ENCODE measurements around the gene RLF. TPM values are rescaled to one million over a fixed set of nuclear protein-coding genes. Genes with fewer than 3 reads are reported as not detected.

RLF gene
- total and polyA plus RNA-seq, 10 of the 15 experiments (the other 5 are each of a cell fraction or from before 2014, with no cell fraction given) = 2.0 to 19.8 (median 8.7) TPM

DNA sequence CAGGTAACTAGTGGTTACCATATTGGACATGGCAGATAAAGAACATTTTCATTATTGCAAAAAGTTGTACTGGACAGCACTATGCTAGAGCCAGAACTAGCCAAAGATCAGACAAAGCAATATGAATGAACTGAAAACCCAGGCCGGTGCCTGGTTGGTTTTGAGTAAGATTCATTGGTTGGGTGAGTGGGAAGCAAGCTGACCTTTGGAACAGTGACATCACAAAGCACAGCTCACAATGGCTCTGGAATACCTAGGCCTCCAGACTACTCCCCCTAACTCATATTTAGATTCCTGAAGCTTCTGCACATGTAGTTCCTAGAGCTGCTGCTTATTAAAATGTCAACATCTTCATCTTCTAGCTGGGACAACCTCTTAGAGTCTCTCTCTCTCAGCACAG lies 86.5 kb downstream of the RLF start, which contains the start of gene TMCO2 (continued):
- TF ChIP-seq ZNF622 (IDR thresholded peaks at IDR 0.05) (no peak), SMARCA5 (IDR thresholded peaks at IDR 0.05) (no peak), JUND (IDR thresholded peaks at IDR 0.05; ENCODE audit: low read depth, low read length) (no peak), MXI1 (IDR thresholded peaks at IDR 0.05; ENCODE audit: low read depth, low read length) (no peak), NFIC (IDR thresholded peaks at IDR 0.05; ENCODE audit: low read depth, low read length) (no peak)

DNA sequence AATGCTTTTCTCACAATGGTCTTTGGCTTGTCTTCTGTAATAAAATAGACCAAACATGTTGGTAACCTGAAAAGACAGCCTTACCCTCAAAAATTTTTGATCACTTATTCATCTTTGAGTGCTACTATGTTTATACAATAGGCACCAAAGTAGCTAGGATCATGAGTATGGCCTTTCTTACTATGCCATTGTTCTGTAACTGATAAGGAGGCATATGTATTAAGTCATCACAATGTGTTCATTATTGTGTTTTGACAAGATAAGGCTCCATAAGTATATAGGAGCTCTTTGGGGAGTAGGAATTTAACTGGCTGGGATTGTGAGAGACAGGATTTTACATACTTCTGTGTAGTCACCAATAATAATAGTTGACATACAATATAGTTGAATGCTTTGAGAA lies 87.2 kb downstream of the RLF start:
- intact Hi-C loops (cut with micrococcal nuclease; ENCODE audit: unreplicated experiment) = no loop called here
- BruUV-seq (replicated peaks) = no TSS peak
- SMC1A ChIA-PET (ENCODE audit: uncharacterized antibody, unreplicated experiment) = interaction anchor here (1.4 kb wide), 1 partner anchor 151 kb away, joined by 4 read pairs; no protein-coding TSS in a partner anchor
- Histone ChIP-seq H3K4me3 (no peak overlapping the region), H3K36me3 (ENCODE audit: control insufficient read depth in 2 of 2, insufficient read depth in 2 of 2, low read length in 1 of 2) (no peaks in the 10 kb centered on the region), H3K4me1 (ENCODE audit: control insufficient read depth, insufficient read depth, low read length) (no peaks in the 10 kb centered on the region), H3K9me3 (replicated peaks; ENCODE audit: control insufficient read depth, insufficient read depth, low read length) (no peaks in the 10 kb centered on the region), H4K20me1 (ENCODE audit: control insufficient read depth, insufficient read depth) (no peaks in the 10 kb centered on the region), H3K9ac (ENCODE audit: control insufficient read depth, insufficient read depth, low read length) (no peak overlapping the region), H3K27me3 (replicated peaks in 1 of 2; ENCODE audit: control insufficient read depth in 2 of 2, insufficient read depth in 2 of 2, low read length in 1 of 2) (no peaks in the 10 kb centered on the region), H2AFZ (ENCODE audit: control insufficient read depth, low read depth, low read length) (no peak overlapping the region), H3K27ac (ENCODE audit: control insufficient read depth, insufficient read depth) (no peak overlapping the region), H3K79me2 (ENCODE audit: control insufficient read depth, insufficient read depth, low read length) (no peaks in the 10 kb centered on the region), H3K4me2 (ENCODE audit: control insufficient read depth, insufficient read depth) (no peak overlapping the region)
- in situ Hi-C loops (cut with MboI) = no loop called here
- DNase-seq (ENCODE audit: low read depth, low spot score) (no peak), FAIRE-seq (no peak), ATAC-seq (no peak)
- POLR2A ChIA-PET = no interaction called here
- CTCF ChIA-PET = interaction anchor here (0.8 to 1.5 kb wide), 5 partner anchors 16 to 156 kb away, joined by 3 to 5 read pairs (median 4); no protein-coding TSS in a partner anchor
- TF ChIP-seq RAD51 (IDR thresholded peaks at IDR 0.05) = no peak
- TF ChIP-seq SKIL (IDR thresholded peaks at IDR 0.05; ENCODE audit: low read depth, poor library complexity, severe bottlenecking) = no peak
- no peak for TF ChIP-seq FOXK2 (IDR thresholded peaks at IDR 0.05)
- no peak for TF ChIP-seq ZNF217 (IDR thresholded peaks at IDR 0.05)
- RAD21 ChIA-PET (ENCODE audit: unreplicated experiment) = interaction anchor here (1.3 kb wide), 1 partner anchor 9 kb away, joined by 6 read pairs; the partner anchor contains the start of gene ZMPSTE24

All from GM12878 (cell line).